HepG2 (cell line): ENCODE measurements around the gene CD48.

Experiments
- CEBPB ChIP-seq: IDR thresholded peaks from 2 replicates; pipeline ENCODE4 v1.6.1; 2011; ENCODE audit warnings: low read depth, low read length, improper control_type of control experiment, borderline replicate concordance
- EHMT2 ChIP-seq: fragments of 200-600 bp; sonication (generic); IDR thresholded peaks from 2 replicates; pipeline ENCODE4 v1.7.0; 2017; ENCODE audit warnings: antibody characterized with exemption, low read depth, low read length, borderline replicate concordance
- POLR2A ChIP-seq, 2 experiments: IDR thresholded peaks; 2 replicates each; pipeline ENCODE4 v1.6.1; 2011; ENCODE audit warnings: low read depth in 2 of 2, low read length in 2 of 2, mild to moderate bottlenecking in 1 of 2, moderate library complexity in 1 of 2; ENCODE audit not compliant: insufficient read depth in 1 of 2
- POLR2AphosphoS5 ChIP-seq: IDR thresholded peaks from 2 replicates; pipeline ENCODE4 v1.6.1; 2012; ENCODE audit warnings: low read depth, low read length
- ZBTB42 ChIP-seq: sonication (generic); formaldehyde crosslinking; IDR thresholded peaks from 2 replicates; pipeline ENCODE4 v1.5.0; 2020; ENCODE audit warnings: mild to moderate bottlenecking, missing genetic modification reagents
- ZNF431 ChIP-seq: sonication (generic); formaldehyde crosslinking; IDR thresholded peaks from 2 replicates; pipeline ENCODE4 v1.9.0; 2022; ENCODE audit warnings: missing genetic modification reagents, low read depth, mild to moderate bottlenecking, borderline replicate concordance

DNA sequence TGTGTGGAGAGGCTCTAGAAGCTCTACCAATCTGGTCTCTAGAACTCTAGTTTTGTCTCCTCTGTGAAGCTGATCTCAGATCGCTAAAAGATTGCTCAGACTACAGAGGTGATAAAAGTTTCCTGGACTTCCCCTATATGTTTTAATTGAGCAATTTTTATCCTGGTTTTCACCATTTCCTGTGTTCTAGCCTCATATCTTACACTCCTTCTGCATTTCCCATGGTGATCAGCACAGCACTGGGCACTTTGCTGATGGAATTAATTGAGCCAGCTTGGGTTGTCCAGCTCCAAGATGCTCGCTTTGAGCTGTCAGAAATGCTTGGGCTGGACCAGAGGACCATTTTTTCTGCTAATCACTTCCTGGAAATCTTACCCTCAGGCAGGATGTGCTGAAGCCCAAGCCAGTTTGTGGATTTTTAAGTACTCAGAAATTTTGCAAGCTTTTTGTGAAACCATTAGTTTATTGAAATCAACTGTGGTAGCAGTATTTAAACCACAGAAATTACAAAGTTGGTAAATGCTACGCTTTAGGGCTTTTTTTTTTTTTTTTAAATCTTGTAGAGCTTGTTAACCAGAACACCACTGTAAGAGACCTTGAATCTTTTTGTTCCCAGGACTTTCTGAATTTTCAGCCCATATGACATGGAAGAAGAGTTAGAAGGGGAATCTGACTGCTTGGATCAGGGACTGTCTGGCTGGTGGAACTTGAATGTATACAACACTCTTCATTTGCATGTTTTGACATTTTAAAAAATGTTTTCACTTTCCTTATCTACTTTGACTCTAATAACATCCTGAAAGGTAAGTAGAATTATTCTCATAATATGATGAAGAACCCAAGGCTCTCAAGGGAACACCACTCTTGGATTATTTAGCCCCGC, 28.4 kb downstream of the CD48 start:
- TF ChIP-seq POLR2AphosphoS5 (no peak), ZNF431 (CRISPR knock-in tag) (no peak), EHMT2 (no peak), POLR2A (IDR thresholded peaks at IDR 0.05; ENCODE audit: insufficient read depth in 1 of 2, low read depth in 2 of 2, low read length in 2 of 2) (no peak), ZBTB42 (no peak), CEBPB (no peak)
